ENCODE data around the gene ENO3. TPM values are rescaled to one million over a fixed set of nuclear protein-coding genes. Genes with fewer than 3 reads are reported as not detected.

The ENO3 gene
- total RNA-seq, 2 donors from 2014 or later, result 90.0 to 102 TPM

DNA sequence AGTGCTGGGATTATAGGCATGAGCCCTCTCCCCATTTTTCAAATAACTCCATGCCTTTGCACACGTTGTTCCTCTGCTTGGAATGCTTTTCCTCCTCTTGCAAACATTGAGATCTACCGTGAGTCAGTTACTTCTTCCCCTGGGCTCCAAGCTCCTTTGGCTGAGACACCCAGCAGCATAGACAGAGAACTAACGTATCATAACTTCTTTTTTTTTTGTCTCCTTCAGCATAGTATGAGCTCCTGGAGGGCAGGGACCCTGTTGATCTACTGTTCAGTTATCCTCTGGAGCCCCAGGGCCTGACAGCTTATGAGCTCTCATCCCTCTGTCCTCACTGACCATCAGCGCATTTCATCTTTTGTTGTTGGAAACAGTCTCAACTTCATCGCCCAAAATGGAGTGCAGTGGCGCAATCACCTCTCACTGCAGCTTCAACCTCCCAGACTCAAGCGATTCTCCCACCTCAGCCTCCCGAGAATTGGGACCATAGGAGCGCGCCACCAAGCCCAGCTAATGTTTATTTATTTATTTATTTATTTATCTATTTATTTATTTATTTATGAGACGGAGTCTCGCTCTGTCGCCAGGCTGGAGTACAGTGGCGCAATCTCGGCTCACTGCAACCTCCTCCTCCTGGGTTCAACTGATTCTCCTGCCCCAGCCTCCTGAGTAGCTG lies 14.5 kb downstream of the ENO3 start:
- peak overlapping the region; percentile 2 for H3K27ac Mint-ChIP-seq
- no peaks in the 10 kb centered on the region for H3K27me3 Mint-ChIP-seq (ENCODE audit: low read depth)
- H3K4me3 Mint-ChIP-seq, result no peak overlapping the region
- peaks cover 38% of the 10 kb centered on the region for H3K4me1 Mint-ChIP-seq (ENCODE audit: low read depth)
- DNase-seq (no peak), ATAC-seq (replicated peaks in 1 of 2) (no peak)
- H3K36me3 Mint-ChIP-seq (ENCODE audit: insufficient read depth in 2 of 2), result peaks cover 17 to 23% of the 10 kb centered on the region in 2 donors
- H3K9me3 Mint-ChIP-seq, result peaks cover 0 to 1% of the 10 kb centered on the region in 2 donors

DNA sequence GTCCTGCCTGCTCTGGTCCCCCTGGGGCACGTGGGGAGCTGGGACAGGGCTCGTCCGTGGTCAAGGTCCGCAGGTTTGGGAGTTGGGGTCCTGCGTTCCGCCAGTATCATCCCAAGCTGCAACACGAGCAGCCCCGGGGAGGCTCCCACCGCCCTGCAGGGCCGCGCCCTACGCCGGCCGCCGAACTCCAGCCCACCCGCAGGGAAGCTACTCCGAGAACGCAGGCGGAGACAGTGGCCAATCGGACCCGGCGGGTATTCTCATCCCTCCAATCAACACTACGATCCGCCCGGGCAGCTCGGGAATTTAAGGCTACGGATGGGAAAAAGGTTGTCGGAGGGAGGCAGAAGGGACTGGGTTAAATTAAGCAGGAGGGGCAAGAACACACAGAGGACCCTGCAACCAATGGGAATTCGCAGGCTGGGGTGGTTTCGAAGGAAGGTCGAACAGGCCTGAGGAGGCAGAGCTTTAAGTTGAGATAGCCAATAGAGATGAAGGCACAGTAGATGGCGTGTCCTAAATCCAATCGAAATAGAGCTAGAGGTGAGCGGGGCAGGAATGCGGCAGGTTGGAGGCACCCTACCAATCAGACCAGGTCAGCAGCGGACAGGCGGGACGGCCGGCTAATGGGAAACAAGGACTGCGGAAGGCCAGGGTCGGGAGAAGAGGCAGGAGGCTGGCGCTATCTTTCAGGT lies 16.1 kb downstream of the ENO3 start:
- Mint-ChIP-seq H3K36me3 (ENCODE audit: insufficient read depth in 2 of 2) (peaks cover 21 to 35% of the 10 kb centered on the region in 2 donors), H3K4me1 (ENCODE audit: low read depth) (peaks cover 49% of the 10 kb centered on the region), H3K27ac (peak overlapping the region; percentile 74), H3K27me3 (ENCODE audit: low read depth) (no peaks in the 10 kb centered on the region), H3K4me3 (no peak overlapping the region), H3K9me3 (peaks cover 0 to 1% of the 10 kb centered on the region in 2 donors)
- ATAC-seq (replicated peaks in 1 of 2) (peak; percentile 67 to 73), DNase-seq (peak; percentile 84 to 92)

DNA sequence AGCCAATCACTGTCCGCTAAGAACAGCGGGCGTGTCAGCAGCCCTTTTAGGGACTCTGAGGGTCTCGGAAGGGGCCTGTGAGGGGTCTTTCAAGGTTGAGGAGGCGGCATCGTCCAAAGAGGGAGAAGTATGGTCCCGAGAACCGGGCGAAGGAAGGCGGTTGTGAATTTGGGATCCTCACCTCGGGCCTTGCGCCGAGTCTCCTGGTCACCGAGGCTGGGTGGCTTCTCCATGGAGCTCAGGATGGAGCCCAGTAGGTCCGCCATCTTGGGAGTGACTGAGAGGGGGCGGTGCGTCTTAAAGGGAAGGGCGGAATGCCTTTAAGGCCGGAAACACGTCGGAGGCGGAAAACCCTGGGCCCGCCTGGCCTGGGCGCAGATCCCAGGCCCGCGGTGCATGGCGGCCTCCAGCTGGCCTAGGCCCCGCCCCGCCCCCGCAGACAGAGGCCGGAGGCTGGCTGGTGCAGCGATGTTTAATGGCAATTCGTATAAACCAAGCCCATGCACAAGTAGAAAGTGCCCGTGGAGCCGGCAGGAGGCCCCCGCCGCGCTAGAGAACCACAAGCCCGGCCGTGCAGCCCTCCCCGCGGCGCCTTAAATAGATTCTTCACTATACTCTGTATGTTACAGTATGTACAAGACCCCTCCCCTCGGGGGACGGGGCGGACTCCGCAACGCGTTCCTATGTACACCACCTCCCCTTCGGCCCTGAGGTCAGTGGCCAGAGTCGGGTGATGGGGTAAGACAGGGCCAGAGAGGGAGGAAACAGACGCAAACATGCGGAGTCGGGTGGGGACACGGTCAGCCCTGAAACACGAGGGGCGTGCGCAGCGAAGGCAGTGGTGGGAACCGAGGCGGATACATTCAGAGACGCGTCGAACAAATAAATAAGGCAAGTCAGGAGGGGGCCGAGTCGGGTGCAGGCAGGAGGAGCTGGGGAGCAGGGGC lies 16.9 kb downstream of the ENO3 start, which contains the start of gene SPAG7:
Gene SPAG7 (minus strand): TSS at position 279 of the 947 bp plus-strand sequence. CDS start 13 bp downstream, at position 266.
- ATAC-seq (replicated peaks in 1 of 2) (peak; percentile 67 to 69), DNase-seq (peak; percentile 93 to 95)
- H3K9me3 Mint-ChIP-seq, result peaks cover 0 to 1% of the 10 kb centered on the region in 2 donors
- H3K4me1 Mint-ChIP-seq (ENCODE audit: low read depth), result peaks cover 51% of the 10 kb centered on the region
- peak within 1 kb of the TSS; percentile 74 for H3K27ac Mint-ChIP-seq
- no peak within 1 kb of the TSS for H3K4me3 Mint-ChIP-seq
- H3K36me3 Mint-ChIP-seq (ENCODE audit: insufficient read depth in 2 of 2), result peaks cover 21 to 37% of the 10 kb centered on the region in 2 donors
- H3K27me3 Mint-ChIP-seq (ENCODE audit: low read depth), result no peaks in the 10 kb centered on the region

DNA sequence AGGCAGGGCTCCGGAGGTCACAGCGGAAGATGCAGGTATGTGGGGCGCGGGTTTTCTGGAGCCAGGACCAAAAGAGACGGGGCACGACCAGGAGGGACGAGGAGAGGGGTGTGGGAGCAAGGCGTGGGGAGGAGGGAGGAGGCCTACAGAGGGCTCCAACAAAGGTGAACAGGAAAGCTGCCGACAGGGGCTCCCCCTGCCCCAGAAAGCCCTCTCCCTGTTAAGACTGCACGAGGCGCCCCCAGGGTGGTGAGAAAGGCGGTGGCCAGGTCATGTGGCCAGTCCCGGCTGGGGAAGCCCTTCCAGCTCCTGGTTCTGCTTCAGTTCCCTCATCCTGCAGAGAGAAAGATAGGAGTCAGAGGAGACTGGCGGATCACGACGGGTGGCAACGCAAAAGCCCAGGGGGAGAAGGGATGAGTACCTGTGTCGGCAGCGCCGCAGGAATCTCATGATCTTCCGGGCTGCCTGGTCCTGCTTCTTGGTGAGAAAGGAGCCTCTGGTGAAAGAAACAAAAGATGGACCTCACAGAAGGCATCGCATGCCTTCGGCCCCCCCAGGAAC lies 17.6 kb downstream of the ENO3 start:
- peaks cover 51% of the 10 kb centered on the region for H3K4me1 Mint-ChIP-seq (ENCODE audit: low read depth)
- H3K36me3 Mint-ChIP-seq (ENCODE audit: insufficient read depth in 2 of 2), result peaks cover 21 to 40% of the 10 kb centered on the region in 2 donors
- ATAC-seq (replicated peaks in 1 of 2) (no peak), DNase-seq (peak; percentile 49 to 53)
- H3K27me3 Mint-ChIP-seq (ENCODE audit: low read depth), result no peaks in the 10 kb centered on the region
- H3K4me3 Mint-ChIP-seq, result no peak overlapping the region
- no peak overlapping the region for H3K27ac Mint-ChIP-seq
- H3K9me3 Mint-ChIP-seq, result peaks cover 0 to 1% of the 10 kb centered on the region in 2 donors

DNA sequence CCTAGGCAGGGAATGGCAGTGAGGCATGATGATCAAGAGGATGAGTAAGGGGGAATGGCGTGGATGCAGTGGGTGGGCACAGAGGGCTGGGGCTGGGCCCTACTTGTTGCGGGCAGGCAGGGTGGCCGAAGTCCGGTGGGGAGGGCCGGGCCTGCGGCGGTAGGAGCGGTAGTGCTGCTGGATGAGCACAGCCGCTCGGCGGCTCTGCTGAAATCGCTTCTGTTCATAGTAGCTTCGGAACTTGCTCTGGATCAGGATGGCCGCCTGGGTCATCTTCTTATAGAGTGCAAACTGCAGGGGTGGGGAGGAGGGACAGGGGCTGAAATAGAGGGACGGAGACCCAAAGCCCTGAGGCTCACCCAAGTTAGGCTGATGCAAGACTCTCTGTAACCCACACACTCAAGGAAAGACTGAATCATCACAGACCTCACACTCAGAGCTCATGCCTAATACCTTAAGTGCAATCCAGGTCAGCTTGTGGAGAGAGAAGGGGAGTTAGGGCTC lies 18.2 kb downstream of the ENO3 start:
- H3K27me3 Mint-ChIP-seq (ENCODE audit: low read depth), result no peaks in the 10 kb centered on the region
- DNase-seq (peak; percentile 74 to 76), ATAC-seq (replicated peaks in 1 of 2) (peak; percentile 57 to 65)
- H3K9me3 Mint-ChIP-seq, result peaks cover 0 to 1% of the 10 kb centered on the region in 2 donors
- no peak overlapping the region for H3K27ac Mint-ChIP-seq
- no peak overlapping the region for H3K4me3 Mint-ChIP-seq
- peaks cover 21 to 43% of the 10 kb centered on the region in 2 donors for H3K36me3 Mint-ChIP-seq (ENCODE audit: insufficient read depth in 2 of 2)
- H3K4me1 Mint-ChIP-seq (ENCODE audit: low read depth), result peaks cover 51% of the 10 kb centered on the region

DNA sequence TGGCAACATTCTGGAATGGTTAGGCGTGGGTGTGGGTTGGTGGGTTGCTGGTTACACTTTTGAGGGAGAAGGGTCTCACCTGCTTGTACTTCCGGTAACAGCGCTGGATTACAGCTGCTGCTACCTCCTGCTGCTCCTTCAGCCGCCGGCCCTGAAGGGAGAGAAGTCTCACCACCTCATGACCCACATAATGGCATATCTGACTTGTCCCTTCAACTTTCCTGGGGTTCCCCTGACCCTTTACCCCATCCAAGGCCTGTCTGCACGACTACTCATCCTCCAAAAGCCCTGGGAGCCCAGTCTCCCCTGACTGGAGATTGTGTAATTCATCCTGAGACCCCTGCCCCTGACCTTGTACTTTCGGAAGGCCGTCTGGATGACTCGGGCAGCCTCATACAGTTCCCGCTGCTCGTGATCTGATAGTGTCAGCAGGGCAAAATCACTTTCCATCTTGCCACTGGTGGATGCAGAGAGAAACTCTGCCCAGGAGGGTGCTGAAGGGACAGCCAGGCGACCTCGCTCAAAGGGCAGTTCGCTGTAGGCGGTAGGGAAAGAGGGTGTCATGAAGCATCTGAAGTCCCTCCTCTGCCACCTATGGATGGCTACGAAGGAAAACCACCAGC lies 18.7 kb downstream of the ENO3 start:
- peaks cover 21 to 47% of the 10 kb centered on the region in 2 donors for H3K36me3 Mint-ChIP-seq (ENCODE audit: insufficient read depth in 2 of 2)
- peaks cover 0 to 1% of the 10 kb centered on the region in 2 donors for H3K9me3 Mint-ChIP-seq
- peak; percentile 59 to 60 for DNase-seq
- H3K4me3 Mint-ChIP-seq, result no peak overlapping the region
- no peak overlapping the region for H3K27ac Mint-ChIP-seq
- H3K4me1 Mint-ChIP-seq (ENCODE audit: low read depth), result peaks cover 51% of the 10 kb centered on the region
- ATAC-seq (replicated peaks in 1 of 2), result peak; percentile 14 to 25
- H3K27me3 Mint-ChIP-seq (ENCODE audit: low read depth), result no peaks in the 10 kb centered on the region

DNA sequence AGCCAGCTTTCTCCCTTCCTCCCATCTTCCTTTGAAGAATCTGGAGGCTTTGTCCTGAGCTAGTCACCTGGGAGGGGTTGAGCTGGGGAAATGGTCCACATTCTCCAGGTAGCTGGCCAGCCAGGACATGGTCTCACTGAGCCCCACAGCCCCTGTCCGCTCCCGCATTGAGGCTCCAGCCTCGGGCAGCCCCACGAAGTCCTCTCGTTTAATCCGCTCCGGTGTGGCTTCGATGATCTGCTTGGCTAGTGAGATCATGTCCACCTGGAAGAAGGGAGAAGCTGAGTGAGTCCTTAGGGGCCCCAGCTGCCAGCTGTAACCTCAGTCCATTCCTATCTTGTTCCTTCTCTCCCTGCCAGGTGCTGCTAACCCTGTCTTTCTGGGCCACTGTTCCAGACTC lies 19.4 kb downstream of the ENO3 start:
- Mint-ChIP-seq H3K27ac (peak overlapping the region; percentile 89), H3K4me3 (peak overlapping the region in 1 of 2 donors; percentile 52)
- ATAC-seq (replicated peaks in 1 of 2), result no peak

DNA sequence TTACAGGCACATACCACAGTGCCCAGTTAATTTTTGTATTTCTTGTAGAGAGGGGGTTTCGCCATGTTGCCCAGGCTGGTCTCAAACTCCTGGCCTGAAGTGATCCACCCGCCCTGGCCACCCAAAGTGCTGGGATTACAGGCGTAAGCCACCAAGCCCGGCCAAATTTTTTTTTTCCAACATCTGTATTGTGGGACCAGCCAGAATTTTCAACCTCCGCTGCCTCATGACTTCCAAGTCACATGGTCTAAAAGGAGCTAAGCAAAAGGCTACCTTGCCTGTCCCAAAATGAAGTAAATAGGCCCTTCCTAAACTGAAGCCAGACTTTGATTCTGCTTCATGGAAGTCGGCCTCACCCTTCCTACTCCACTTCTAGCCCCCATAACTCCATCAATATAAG lies 20.9 kb downstream of the ENO3 start:
- peaks cover 14 to 38% of the 10 kb centered on the region in 2 donors for H3K36me3 Mint-ChIP-seq (ENCODE audit: insufficient read depth in 2 of 2)
- ATAC-seq (replicated peaks in 1 of 2), result no peak

More for the DNA sequence above, 19.4 kb downstream of the ENO3 start:
- H3K4me1 Mint-ChIP-seq (ENCODE audit: low read depth), result peaks cover 47% of the 10 kb centered on the region
- no peak for DNase-seq
- no peaks in the 10 kb centered on the region for H3K27me3 Mint-ChIP-seq (ENCODE audit: low read depth)
- peaks cover 0 to under 1% of the 10 kb centered on the region in 2 donors for H3K9me3 Mint-ChIP-seq
- peaks cover 19 to 45% of the 10 kb centered on the region in 2 donors for H3K36me3 Mint-ChIP-seq (ENCODE audit: insufficient read depth in 2 of 2)

DNA sequence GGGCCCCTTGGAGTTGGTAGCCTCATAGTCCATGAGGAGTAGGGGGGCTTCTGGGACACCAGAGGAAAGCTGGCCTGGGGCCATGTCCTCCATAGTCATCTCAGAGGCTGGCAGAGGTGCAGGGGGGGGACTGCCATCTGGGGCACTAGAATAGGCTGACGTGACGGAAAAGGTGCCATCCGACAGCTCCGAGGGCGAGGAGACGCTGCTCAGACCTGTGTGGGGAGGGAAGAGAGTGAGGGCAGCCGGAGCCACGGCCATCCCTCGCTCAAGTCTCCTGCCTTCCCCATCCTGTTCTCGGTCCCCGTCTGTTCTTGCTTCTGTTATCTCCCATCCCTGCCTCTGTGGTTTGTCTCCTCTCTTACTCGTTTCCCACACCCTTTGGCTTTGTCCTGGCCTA lies 21.4 kb downstream of the ENO3 start:
- Mint-ChIP-seq H3K4me1 (ENCODE audit: low read depth) (peaks cover 33% of the 10 kb centered on the region), H3K4me3 (no peak overlapping the region), H3K27me3 (ENCODE audit: low read depth) (no peaks in the 10 kb centered on the region), H3K9me3 (no peaks in the 10 kb centered on the region), H3K27ac (no peak overlapping the region), H3K36me3 (ENCODE audit: insufficient read depth in 2 of 2) (peaks cover 14 to 38% of the 10 kb centered on the region in 2 donors)
- no peak for ATAC-seq (replicated peaks in 1 of 2)
- no peak for DNase-seq

More for the DNA sequence above, 20.9 kb downstream of the ENO3 start:
- Mint-ChIP-seq H3K27ac (peak overlapping the region; percentile 33), H3K27me3 (ENCODE audit: low read depth) (no peaks in the 10 kb centered on the region), H3K4me3 (no peak overlapping the region), H3K4me1 (ENCODE audit: low read depth) (peaks cover 33% of the 10 kb centered on the region), H3K9me3 (no peaks in the 10 kb centered on the region)
- no peak for DNase-seq

DNA sequence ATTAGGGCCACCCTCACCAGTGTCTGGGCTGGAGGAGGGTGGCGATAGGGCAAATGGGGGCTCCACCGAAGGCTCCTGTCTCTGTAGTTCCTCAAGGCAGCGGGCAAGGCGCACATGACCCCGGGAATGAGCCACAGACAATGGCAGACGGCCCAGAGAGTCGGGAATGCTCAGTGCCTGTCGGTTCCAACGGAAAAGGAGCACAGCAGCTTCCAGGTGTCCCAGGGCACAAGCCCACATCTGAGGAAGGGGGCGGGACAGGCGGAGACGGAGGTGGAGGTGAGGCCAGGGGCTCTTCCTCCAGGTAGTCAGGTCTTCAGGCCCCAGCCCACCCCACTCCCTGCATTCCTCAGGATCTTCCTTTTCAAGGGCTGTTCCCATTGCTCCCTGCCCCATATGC lies 21.8 kb downstream of the ENO3 start:
- H3K4me3 Mint-ChIP-seq, result no peak overlapping the region

DNA sequence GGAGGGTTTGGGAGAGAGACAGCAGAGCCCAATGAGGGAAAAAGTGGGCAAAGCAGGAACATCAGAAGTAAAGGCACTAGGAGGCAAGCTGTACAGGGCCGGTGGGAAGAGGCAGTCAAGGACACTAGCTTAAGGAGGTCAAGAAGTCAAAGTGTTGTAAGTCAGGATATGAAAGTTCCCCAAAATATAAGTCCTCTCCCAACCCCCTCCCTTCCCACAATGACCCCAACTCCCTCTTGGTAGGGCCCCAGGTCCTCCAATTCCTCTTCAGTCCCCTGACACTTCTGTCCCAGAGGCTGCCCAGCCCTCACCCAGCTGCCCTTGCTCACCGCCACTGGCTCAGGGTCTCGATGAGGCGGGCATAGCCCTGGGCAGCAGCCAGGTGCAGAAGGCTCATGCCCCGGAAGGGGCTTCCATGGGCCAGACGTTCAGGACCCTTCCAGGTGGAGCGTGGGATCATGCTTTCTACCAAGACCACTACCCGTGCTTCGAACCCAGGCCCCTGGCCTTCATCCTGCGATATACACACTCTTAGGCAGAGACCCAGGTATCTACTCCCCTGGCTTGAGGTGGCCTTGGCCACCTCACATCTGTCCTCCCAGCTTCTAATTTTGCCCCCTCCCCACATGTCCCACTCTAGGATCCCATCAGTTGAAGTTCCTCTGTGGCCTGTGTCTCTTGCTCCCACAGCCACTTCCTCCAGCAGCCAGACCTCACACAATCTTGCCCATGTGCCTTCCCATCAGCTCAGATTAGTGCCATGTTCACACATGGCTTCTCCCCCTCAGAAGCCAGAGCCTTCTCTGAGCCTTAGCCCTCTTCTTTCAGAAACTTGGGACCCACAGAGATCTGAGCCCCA lies 22.6 kb downstream of the ENO3 start:
- Mint-ChIP-seq H3K27me3 (ENCODE audit: low read depth) (no peaks in the 10 kb centered on the region), H3K9me3 (no peaks in the 10 kb centered on the region)

More for the DNA sequence above, 21.8 kb downstream of the ENO3 start:
- H3K9me3 Mint-ChIP-seq, result no peaks in the 10 kb centered on the region
- H3K36me3 Mint-ChIP-seq (ENCODE audit: insufficient read depth in 2 of 2), result peaks cover 14 to 38% of the 10 kb centered on the region in 2 donors
- no peaks in the 10 kb centered on the region for H3K27me3 Mint-ChIP-seq (ENCODE audit: low read depth)
- no peak for ATAC-seq (replicated peaks in 1 of 2)
- peaks cover 33% of the 10 kb centered on the region for H3K4me1 Mint-ChIP-seq (ENCODE audit: low read depth)
- no peak for DNase-seq
- no peak overlapping the region for H3K27ac Mint-ChIP-seq

More for the DNA sequence above, 22.6 kb downstream of the ENO3 start:
- Mint-ChIP-seq H3K4me1 (ENCODE audit: low read depth) (peaks cover 33% of the 10 kb centered on the region), H3K36me3 (ENCODE audit: insufficient read depth in 2 of 2) (peaks cover 14 to 38% of the 10 kb centered on the region in 2 donors), H3K4me3 (no peak overlapping the region), H3K27ac (peak overlapping the region; percentile 20)
- ATAC-seq (replicated peaks in 1 of 2), result no peak
- no peak for DNase-seq

Data from activated T-cell treated with anti-CD3 and anti-CD28 coated beads, Interleukin-2, amount 50 U/mL, for 72 hours (primary cell).